ENCODE data around the gene SELENOM. TPM values are rescaled to one million over a fixed set of nuclear protein-coding genes. Genes with fewer than 3 reads are reported as not detected.

SELENOM gene
- total and polyA plus RNA-seq, 2 donors (not counting 1 experiment from before 2014, with no cell fraction given) = 23.6 to 43.3 TPM

GRCh38 chr22:31068970-31069369, 38.4 kb downstream of the SELENOM start:
- no peak for TF ChIP-seq EZH2 (IDR thresholded peaks at IDR 0.05; ENCODE audit: borderline replicate concordance, insufficient read depth, low read depth, low read length, poor library complexity, severe bottlenecking)
- no peak for TF ChIP-seq CTCF (IDR thresholded peaks at IDR 0.05)
- ChIA-PET POLR2A (no interaction called here), CTCF (no interaction called here)
- intact Hi-C loops (cut with micrococcal nuclease) = no loop called here
- Histone ChIP-seq H3K79me2 (ENCODE audit: control insufficient read depth, insufficient read depth, low read length) (no peaks in the 10 kb centered on the region), H4K20me1 (ENCODE audit: control insufficient read depth, insufficient read depth, low read length, poor library complexity, severe bottlenecking) (no peaks in the 10 kb centered on the region), H3K27me3 (replicated peaks in 1 of 4; ENCODE audit: control extremely low read depth in 1 of 4, control insufficient read depth in 3 of 4, insufficient read depth in 4 of 4, low read length in 3 of 4) (no peaks in the 10 kb centered on the region), H3K4me1 (ENCODE audit: control insufficient read depth in 2 of 2, insufficient read depth in 2 of 2, low read length in 2 of 2) (no peaks in the 10 kb centered on the region), H3K36me3 (replicated peaks in 1 of 2; ENCODE audit: control extremely low read depth in 1 of 2, control insufficient read depth in 1 of 2, extremely low read depth in 1 of 2, insufficient read depth in 2 of 2, low read length in 1 of 2) (no peaks in the 10 kb centered on the region), H3K27ac (ENCODE audit: low read length in 2 of 2) (no peak overlapping the region), H3K4me2 (replicated peaks; ENCODE audit: low read depth, low read length, poor library complexity, severe bottlenecking) (no peak overlapping the region), H3K9ac (ENCODE audit: low read length) (no peak overlapping the region), H2AFZ (ENCODE audit: insufficient read depth, low read depth, low read length, poor library complexity, severe bottlenecking) (no peak overlapping the region), H3K9me3 (ENCODE audit: control extremely low read depth in 1 of 3, control insufficient read depth in 2 of 3, insufficient read depth in 1 of 3, low read length in 2 of 3) (no peaks in the 10 kb centered on the region), H3K4me3 (ENCODE audit: control extremely low read depth in 1 of 5, extremely low read depth in 1 of 5, insufficient read depth in 1 of 5, low read depth in 2 of 5, low read length in 4 of 5) (no peak overlapping the region)
- Mint-ChIP-seq H3K4me1 (peaks cover 2% of the 10 kb centered on the region), H3K9me3 (ENCODE audit: insufficient read depth) (peaks cover 2% of the 10 kb centered on the region), H3K27ac (no peak overlapping the region), H3K27me3 (peaks cover 3% of the 10 kb centered on the region), H3K4me3 (no peak overlapping the region)
- ATAC-seq (ENCODE audit: low read depth) (no peak), DNase-seq (no peak)
- whole genome bisulfite sequencing (ENCODE audit: insufficient coverage) = no CpG with 5 or more reads among the region's 11 CpGs

- Mint-ChIP-seq H3K27ac (no peak overlapping the region), H3K4me1 (peaks cover 4% of the 10 kb centered on the region), H3K9me3 (ENCODE audit: insufficient read depth) (peaks cover 8% of the 10 kb centered on the region), H3K27me3 (no peaks in the 10 kb centered on the region), H3K4me3 (no peak overlapping the region)
- Histone ChIP-seq H3K9me3 (ENCODE audit: control extremely low read depth in 1 of 3, control insufficient read depth in 2 of 3, insufficient read depth in 1 of 3, low read length in 2 of 3) (no peaks in the 10 kb centered on the region), H3K36me3 (replicated peaks in 1 of 2; ENCODE audit: control extremely low read depth in 1 of 2, control insufficient read depth in 1 of 2, extremely low read depth in 1 of 2, insufficient read depth in 2 of 2, low read length in 1 of 2) (no peaks in the 10 kb centered on the region), H3K27me3 (replicated peaks in 1 of 4; ENCODE audit: control extremely low read depth in 1 of 4, control insufficient read depth in 3 of 4, insufficient read depth in 4 of 4, low read length in 3 of 4) (no peaks in the 10 kb centered on the region), H3K4me3 (ENCODE audit: control extremely low read depth in 1 of 5, extremely low read depth in 1 of 5, insufficient read depth in 1 of 5, low read depth in 2 of 5, low read length in 4 of 5) (no peak overlapping the region), H3K4me1 (ENCODE audit: control insufficient read depth in 2 of 2, insufficient read depth in 2 of 2, low read length in 2 of 2) (no peaks in the 10 kb centered on the region), H2AFZ (ENCODE audit: insufficient read depth, low read depth, low read length, poor library complexity, severe bottlenecking) (peak overlapping the region; percentile 16), H3K4me2 (replicated peaks; ENCODE audit: low read depth, low read length, poor library complexity, severe bottlenecking) (no peak overlapping the region), H4K20me1 (ENCODE audit: control insufficient read depth, insufficient read depth, low read length, poor library complexity, severe bottlenecking) (no peaks in the 10 kb centered on the region), H3K27ac (ENCODE audit: low read length in 2 of 2) (no peak overlapping the region), H3K9ac (ENCODE audit: low read length) (no peak overlapping the region), H3K79me2 (ENCODE audit: control insufficient read depth, insufficient read depth, low read length) (no peaks in the 10 kb centered on the region)
- 100% methylated on average over 1 of the region's 6 CpGs for WGBS (ENCODE audit: insufficient coverage)
- ATAC-seq (ENCODE audit: low read depth) (no peak), DNase-seq (no peak)
- ChIA-PET CTCF (interaction anchor here (1.7 kb wide), 1 partner anchor 20 kb away, joined by 8 read pairs; no protein-coding TSS in a partner anchor), POLR2A (no interaction called here)
- TF ChIP-seq EZH2 (IDR thresholded peaks at IDR 0.05; ENCODE audit: borderline replicate concordance, insufficient read depth, low read depth, low read length, poor library complexity, severe bottlenecking) (no peak), CTCF (IDR thresholded peaks at IDR 0.05) (no peak)
- intact Hi-C loops (cut with micrococcal nuclease) = no loop called here
Measured at GRCh38 chr22:31064369-31064768, 43.0 kb downstream of the SELENOM start.
